C1 segment of cervical spinal cord (tissue), 14 donors: ENCODE results near the gene REV3L.
A peak's percentile ranks its signal among the peaks of the same experiment; 100 is the strongest.

Source experiments
- DNase-seq, 14 donors: peaks; one replicate each; lab custom pipeline; 2025; lab: John Stamatoyannopoulos, UW

REV3L gene

GRCh38 chr6:111471533-111471932, 11.5 kb downstream of the REV3L start:
- no peak for DNase-seq

GRCh38 chr6:111470991-111471390, 12.0 kb downstream of the REV3L start:
- DNase-seq = no peak

DNA sequence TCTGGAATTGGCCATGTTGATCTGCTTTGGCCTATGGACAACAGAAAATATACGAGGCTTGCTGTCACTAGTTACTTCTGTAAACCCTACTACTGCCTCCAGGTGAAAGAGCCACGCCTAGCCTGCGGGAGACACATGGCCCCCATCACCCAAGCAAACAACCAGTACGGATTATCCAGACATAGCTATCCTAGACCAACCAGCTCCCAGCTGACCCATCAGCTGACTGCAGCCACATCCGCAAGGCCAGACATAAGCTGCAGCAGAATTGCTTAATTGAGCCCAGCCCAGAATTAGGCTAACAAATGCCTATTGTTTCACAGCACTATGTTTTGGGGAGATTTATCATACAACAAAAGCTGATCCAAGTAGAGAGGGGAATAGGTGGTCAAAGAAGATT, 13.5 kb downstream of the REV3L start:
- DNase-seq = peak in 8 of 14 donors; percentile 9 to 34 (median 20)

- no peak for DNase-seq
Observed at GRCh38 chr6:111468329-111469012, 14.5 kb downstream of the REV3L start.

DNA sequence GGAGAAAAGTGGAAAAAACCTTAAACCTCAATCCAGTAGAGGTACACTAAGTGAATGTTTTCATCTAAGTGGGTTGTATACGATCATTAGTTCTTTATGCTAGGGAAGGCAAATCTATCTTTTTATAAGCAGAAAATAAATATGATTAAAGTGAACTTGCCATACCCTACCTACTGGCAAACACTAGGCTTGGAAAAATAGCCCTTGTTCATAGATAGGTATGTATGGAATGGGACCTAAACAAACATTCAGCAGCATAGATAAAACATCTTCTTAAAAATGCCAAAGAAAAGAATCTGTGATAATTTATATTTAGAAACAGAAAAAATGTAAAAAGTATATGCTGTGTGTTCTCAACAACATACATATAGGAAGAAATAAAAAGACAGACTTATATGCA, 18.8 kb downstream of the REV3L start:
- DNase-seq = no peak

- DNase-seq = no peak
Observed at GRCh38 chr6:111462770-111463391, 20.1 kb downstream of the REV3L start.

GRCh38 chr6:111461860-111462259, 21.2 kb downstream of the REV3L start:
- no peak for DNase-seq

DNA sequence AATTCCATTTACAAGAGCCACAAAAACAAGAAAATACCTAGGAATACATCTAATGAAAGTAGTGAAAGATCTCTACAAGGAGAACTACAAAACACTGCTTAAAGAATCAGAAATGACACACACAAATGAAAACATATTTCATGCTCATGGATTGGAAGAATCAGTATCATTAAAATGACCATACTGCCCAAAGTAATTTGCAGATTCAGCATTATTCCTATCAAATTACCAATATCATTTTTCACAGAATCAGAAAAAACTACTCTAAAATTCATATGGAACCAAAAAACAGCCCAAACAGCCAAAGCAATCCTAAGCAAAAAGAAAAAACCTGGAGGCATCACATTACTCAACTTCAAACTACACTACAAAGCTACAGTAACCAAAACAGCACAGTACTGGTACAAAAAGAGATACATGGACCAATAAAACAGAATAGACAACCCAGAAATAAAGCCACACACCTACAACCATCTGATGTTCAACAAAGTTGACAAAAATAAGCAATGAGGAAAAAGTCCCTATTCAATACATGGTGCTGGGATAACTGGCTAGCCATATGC, 24.3 kb downstream of the REV3L start:
- DNase-seq = no peak

DNA sequence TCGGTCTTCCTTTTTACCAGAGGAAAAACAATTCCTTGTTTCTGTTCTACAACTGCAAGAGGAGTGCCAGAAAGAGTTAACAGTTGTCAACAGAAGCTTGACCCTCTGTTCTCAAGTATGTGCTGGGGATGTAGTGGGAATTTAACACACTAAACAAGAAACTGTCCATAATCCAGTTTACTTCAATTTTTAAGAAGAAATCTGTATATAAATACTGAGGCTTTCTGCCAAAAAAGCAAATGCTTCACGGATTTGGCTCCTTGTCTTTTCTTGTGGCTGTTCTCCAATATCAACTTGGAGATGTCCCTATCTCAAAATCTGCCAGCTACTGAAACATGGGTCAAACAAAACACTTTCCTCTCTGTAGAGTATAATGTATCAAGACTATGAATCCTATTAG, 26.8 kb downstream of the REV3L start:
- DNase-seq = no peak

DNA sequence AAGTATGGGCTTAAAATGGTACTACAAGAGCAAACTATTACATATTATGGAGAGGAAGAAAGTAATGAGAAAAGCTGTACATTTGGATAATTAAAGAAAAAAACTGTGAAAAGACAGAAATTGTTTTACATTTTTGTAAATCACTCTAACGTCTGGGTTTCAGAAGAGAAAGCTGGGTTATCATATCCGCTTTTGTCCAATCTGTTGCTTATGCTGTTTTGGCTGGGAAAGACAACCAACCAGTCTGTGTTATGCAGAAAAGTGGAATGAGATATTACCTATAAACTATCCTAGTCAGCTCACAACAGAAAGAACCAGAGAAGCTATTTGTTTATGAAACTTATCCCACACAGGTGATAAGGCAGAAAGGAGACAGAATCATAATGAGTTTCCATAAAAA, 32.4 kb downstream of the REV3L start:
- no peak for DNase-seq

- no peak for DNase-seq
Observed at GRCh38 chr6:111450087-111450486, 32.9 kb downstream of the REV3L start.

- no peak for DNase-seq
Observed at GRCh38 chr6:111449129-111449528, 33.9 kb downstream of the REV3L start.

DNA sequence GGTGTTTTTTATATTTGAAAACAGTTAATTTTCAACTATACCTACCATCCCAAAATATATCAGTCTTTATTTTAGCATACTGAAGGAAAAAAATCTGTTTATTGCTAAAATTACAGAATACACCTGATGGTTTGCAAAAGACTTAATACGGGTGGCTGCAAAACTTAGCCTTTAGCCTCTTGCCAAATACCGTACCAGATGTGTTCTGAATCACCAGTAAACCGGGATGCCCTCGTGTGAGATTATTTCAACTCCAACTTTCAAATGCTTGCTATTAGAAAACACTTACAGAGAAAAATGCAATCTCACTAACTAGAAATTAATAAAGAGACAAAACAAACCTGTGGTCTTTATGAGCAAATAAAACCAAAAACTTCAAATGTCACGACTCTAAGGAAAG, 36.0 kb downstream of the REV3L start:
- DNase-seq = no peak

- no peak for DNase-seq
Observed at GRCh38 chr6:111445861-111446267, 37.2 kb downstream of the REV3L start.

- DNase-seq = no peak
Observed at GRCh38 chr6:111444794-111445193, 38.2 kb downstream of the REV3L start.

DNA sequence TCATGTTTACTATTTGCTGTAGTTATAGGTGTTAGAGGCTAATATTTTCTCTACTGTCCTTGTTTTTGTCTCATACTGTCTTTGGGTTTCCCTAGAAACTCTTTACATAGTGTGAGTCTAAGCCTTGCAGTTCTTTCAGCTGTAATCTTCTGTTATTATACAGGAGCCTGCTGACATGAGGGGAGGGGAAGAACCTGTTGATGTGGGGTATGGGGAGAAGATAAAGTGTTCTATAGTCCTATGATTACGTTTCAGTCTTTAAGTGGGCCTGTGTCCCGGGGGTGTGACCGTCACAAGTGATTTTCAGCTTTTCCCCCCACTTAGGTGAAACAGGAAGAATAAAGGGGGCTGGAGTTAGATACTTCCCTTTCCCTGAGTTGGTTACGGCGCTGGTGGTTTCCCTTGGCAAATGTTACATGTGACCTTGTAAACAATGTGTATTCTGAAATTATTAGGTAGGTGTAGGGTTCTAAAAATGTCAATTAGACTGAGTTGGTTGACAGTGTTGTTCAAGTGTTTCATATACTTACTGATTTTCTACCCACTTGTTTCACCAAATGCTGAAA, 41.3 kb downstream of the REV3L start:
- peak in 2 of 14 donors; percentile 5 to 10 for DNase-seq

- no peak for DNase-seq
Observed at GRCh38 chr6:111439171-111439570, 43.8 kb downstream of the REV3L start.

GRCh38 chr6:111437573-111437972, 45.4 kb downstream of the REV3L start:
- DNase-seq = no peak

DNA sequence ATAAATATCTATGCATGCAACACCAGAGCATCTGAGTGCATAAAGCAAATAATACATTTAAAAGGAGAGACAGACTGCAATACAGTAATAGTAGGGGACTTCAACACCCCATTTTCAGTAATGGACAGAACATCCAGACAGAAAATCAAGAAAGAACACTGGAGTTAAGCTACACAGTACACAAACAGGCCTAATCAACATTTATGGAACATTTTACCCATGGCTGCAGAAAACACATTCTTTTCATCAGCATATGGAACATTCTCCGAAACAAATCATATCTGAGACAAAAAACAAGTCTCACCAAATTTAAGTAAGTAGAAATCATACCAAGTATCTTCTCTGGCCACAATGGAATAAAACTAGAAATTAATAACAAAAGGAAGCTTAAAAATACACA, 50.5 kb downstream of the REV3L start:
- no peak for DNase-seq

DNA sequence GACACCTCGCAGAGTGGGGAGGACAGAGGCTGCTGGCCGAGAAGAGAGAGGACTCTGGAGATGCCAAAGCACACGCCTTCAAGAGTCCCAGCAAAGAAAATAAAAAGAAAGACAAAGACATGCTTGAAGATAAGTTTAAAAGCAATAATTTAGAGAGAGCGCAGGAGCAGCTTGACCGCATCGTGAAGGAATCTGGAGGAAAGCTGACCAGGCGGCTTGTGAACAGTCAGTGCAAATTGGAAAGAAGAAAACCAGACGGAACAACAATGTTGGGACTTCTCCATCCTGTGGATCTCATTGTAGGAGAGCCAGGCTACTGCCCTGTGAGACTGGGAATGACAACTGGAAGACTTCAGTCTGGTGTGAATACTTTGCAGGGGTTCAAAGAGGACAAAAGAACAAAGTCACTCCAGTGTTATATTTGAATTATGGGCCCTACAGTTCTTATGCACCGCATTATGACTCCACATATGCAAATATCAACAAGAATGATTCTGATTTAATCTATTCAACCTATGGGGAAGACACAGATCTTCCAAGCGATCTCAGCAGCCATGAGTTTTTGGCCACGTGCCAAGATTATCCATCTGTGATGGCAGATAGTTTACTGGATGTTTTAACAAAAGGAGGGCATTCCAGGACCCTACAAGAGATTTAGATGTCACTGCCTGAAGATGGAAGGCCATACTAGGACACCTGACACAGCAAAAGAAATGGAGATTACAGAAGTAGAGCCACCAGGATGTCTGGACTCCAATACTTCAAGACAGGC, 52.2 kb downstream of the REV3L start:
- no peak for DNase-seq

- DNase-seq = no peak
Observed at GRCh38 chr6:111429571-111429970, 53.4 kb downstream of the REV3L start.

GRCh38 chr6:111428811-111429210, 54.2 kb downstream of the REV3L start:
- DNase-seq = no peak
